Esophagus muscularis mucosa (tissue), 4 donors: Measurements from ENCODE around the gene GRB2. TPM values are rescaled to one million over a fixed set of nuclear protein-coding genes. Genes with fewer than 3 reads are reported as not detected.

Source experiments
- DNase-seq: peaks from one replicate; pipeline ENCODE4 v3.0.0-alpha.2; 2017; ENCODE audit errors: extremely low spot score
- H3K27ac ChIP-seq, 4 donors: fragments of 200-600 bp; sonication (generic); replicated peaks in 1 of 4; 1 replicate in 3 of 4; 2 replicates in 1 of 4; pipeline ENCODE4 v1.5.1; 2016 to 2019; ENCODE audit warnings: mild to moderate bottlenecking in 1 of 4
- H3K27me3 ChIP-seq, 4 donors: fragments of 200-600 bp; sonication (generic); one replicate each; pipeline versions ENCODE4 v1.5.1 to v1.6.0; 2016 to 2019
- H3K36me3 ChIP-seq, 4 donors: fragments of 200-600 bp; sonication (generic); one replicate each; pipeline ENCODE4 v1.5.1; 2016 to 2019
- H3K4me1 ChIP-seq, 4 donors: fragments of 200-600 bp; sonication (generic); one replicate each; pipeline ENCODE4 v1.5.1; 2016 to 2019
- H3K4me3 ChIP-seq, 4 donors: fragments of 200-600 bp; sonication (generic); 1 replicate in 2 of 4; 2 replicates in 2 of 4; pipeline ENCODE4 v1.5.1; 2016 to 2019; ENCODE audit warnings: mild to moderate bottlenecking in 4 of 4, moderate library complexity in 1 of 4
- H3K9me3 ChIP-seq, 4 donors: fragments of 200-600 bp; sonication (generic); 1 replicate in 3 of 4; 2 replicates in 1 of 4; pipeline ENCODE4 v1.5.1; 2016 to 2019
- EP300 ChIP-seq: sonication (generic); formaldehyde crosslinking; IDR thresholded peaks from one replicate; pipeline ENCODE4 v1.6.1; 2017; ENCODE audit warnings: antibody characterized with exemption
- POLR2A ChIP-seq: fragments of 450-650 bp; IDR thresholded peaks from one replicate; pipeline ENCODE4 v1.6.1; 2017; ENCODE audit warnings: antibody characterized with exemption, moderate library complexity, mild to moderate bottlenecking, low read depth
- POLR2AphosphoS5 ChIP-seq, 2 donors: sonication (generic); formaldehyde crosslinking; IDR thresholded peaks; one replicate each; pipeline ENCODE4 v1.6.1; 2017; ENCODE audit warnings: antibody characterized with exemption in 2 of 2
- WGBS: methylation state at CpG from one replicate; pipeline ENCODE4 v1.1.5; 2018; 5-methylcytosine and 5-hydroxymethylcytosine counted together
- intact Hi-C: fragments of 100-400 bp; cut with DNase I; formaldehyde crosslinking; loops from one replicate; pipeline ENCODE4 v1.15.1; 2023
- total RNA-seq, 4 donors: library from RNA; depleted of rRNA; stranded (reverse); fragments of >200 nt; gene quantifications; one replicate each; pipeline versions ENCODE4 v1.1.0 to v1.2.1, GENCODE V29; 2016
- TF ChIP-seq, protein P1 (sequence below), 3 experiments: fragments of 200-600 bp in 2 of 3; fragments of 450-650 bp in 1 of 3; sonication (generic) in 2 of 3; IDR thresholded peaks; one replicate each; pipeline ENCODE4 v1.5.1; 2017 to 2019; ENCODE audit warnings: antibody characterized with exemption in 3 of 3, mild to moderate bottlenecking in 2 of 3, moderate library complexity in 1 of 3

The GRB2 gene
- total RNA-seq, 4 donors from 2014 or later: 84.3 to 140 (median 113) TPM

DNA sequence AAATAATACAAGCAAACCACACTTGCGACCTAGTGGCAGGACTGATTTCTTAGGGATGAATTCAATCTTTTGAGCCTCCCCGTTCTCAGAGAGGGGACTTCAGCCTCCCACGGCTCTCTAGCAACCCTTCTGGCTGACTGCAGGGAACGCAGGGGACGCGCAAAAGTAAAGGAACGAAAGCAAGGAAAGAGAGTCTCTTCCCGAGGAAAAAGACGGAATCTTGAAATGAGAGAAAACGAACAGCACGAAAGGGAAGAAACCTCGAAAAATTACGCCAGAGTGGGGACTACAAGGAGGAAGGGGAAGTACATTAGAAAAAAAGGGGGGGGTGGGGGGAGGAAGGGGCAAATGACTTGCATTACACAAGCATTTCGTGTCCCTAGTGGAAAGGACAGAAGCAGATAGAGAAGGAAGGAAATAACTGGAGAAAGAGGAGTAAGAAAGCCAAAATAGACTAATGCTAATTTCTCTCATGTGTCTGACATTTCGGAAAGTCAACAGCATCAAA lies 1.2 kb downstream of the GRB2 start:
- under 1% methylated on average over 15 of the region's 15 CpGs for WGBS
- Histone ChIP-seq H3K4me3 (peak overlapping the region; percentile 99 to 100 (median 100)), H3K4me1 (peaks cover 23 to 60% (median 49%) of the 10 kb centered on the region in 4 donors), H3K9me3 (no peaks in the 10 kb centered on the region), H3K27ac (peak overlapping the region; percentile 93 to 98 (median 97)), H3K36me3 (no peaks in the 10 kb centered on the region), H3K27me3 (no peaks in the 10 kb centered on the region)
- no peak for DNase-seq
- intact Hi-C loops: loop anchor here (2.0 kb wide), 1 partner anchor 81 kb away; no protein-coding TSS in a partner anchor
- no peak for TF ChIP-seq EP300
- TF ChIP-seq, protein P1, sequence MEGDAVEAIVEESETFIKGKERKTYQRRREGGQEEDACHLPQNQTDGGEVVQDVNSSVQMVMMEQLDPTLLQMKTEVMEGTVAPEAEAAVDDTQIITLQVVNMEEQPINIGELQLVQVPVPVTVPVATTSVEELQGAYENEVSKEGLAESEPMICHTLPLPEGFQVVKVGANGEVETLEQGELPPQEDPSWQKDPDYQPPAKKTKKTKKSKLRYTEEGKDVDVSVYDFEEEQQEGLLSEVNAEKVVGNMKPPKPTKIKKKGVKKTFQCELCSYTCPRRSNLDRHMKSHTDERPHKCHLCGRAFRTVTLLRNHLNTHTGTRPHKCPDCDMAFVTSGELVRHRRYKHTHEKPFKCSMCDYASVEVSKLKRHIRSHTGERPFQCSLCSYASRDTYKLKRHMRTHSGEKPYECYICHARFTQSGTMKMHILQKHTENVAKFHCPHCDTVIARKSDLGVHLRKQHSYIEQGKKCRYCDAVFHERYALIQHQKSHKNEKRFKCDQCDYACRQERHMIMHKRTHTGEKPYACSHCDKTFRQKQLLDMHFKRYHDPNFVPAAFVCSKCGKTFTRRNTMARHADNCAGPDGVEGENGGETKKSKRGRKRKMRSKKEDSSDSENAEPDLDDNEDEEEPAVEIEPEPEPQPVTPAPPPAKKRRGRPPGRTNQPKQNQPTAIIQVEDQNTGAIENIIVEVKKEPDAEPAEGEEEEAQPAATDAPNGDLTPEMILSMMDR (IDR thresholded peaks at IDR 0.05): peak; percentile 64 to 82 (median 79)
- TF ChIP-seq POLR2A: no peak

DNA sequence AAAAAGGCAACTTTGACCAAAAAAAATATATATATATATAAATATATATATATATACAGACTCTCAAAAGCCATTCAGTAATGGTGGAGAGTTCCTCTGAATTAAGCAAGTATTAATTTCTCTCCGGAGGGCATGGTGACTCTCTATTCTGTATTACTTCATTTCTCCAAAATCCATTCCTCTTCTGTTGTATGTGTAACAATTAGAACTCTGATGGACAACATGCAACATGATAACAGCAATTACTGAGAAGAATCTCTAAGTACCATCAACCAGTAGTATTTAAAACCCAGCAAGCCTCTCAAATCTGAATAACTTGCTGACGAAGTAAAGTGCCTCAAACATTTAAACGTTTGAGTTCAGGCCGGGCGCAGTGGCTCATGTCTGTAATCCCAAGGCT lies 2.3 kb downstream of the GRB2 start:
- DNase-seq: no peak
- H3K4me3 ChIP-seq: peak overlapping the region in 2 of 4 donors; percentile 100
- H3K9me3 ChIP-seq: no peaks in the 10 kb centered on the region
- peak overlapping the region in 1 of 4 donors; percentile 98 for H3K27ac ChIP-seq
- TF ChIP-seq POLR2A: no peak
- TF ChIP-seq, protein P1 (IDR thresholded peaks at IDR 0.05): no peak
- no peak for TF ChIP-seq EP300
- TF ChIP-seq POLR2AphosphoS5 (IDR thresholded peaks at IDR 0.05): no peak
- H3K4me1 ChIP-seq: peaks cover 23 to 68% (median 51%) of the 10 kb centered on the region in 4 donors
- H3K36me3 ChIP-seq: no peaks in the 10 kb centered on the region
- H3K27me3 ChIP-seq: no peaks in the 10 kb centered on the region
- 81% methylated on average over 5 of the region's 5 CpGs for WGBS
- intact Hi-C loops: no loop called here

DNA sequence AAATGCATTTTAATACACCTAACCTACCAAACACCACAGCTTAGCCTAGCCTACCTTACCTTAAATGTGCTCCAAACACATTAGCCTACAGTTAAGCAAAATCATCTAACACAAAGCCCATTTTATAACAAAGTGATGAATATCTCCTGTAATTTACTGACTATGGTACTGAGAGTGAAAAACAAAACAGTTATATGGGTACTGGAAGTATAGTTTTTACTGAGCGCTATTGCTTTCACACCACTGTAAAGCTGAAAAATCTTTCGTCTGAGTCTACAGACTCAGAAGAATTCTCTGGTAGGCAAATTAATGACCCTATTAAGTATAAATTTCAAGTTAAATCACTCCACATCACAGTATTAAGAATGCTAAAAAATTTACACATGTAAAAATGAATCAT lies 3.5 kb downstream of the GRB2 start:
- no peak overlapping the region for H3K4me3 ChIP-seq
- intact Hi-C loops: no loop called here
- no peak overlapping the region for H3K27ac ChIP-seq
- peaks cover 23 to 71% (median 51%) of the 10 kb centered on the region in 4 donors for H3K4me1 ChIP-seq
- no peak for DNase-seq
- no peaks in the 10 kb centered on the region for H3K36me3 ChIP-seq
- WGBS: 77% methylated on average over 2 of the region's 2 CpGs
- no peaks in the 10 kb centered on the region for H3K27me3 ChIP-seq
- no peaks in the 10 kb centered on the region for H3K9me3 ChIP-seq
- TF ChIP-seq, protein P1 (IDR thresholded peaks at IDR 0.05): no peak
- TF ChIP-seq POLR2AphosphoS5 (IDR thresholded peaks at IDR 0.05) (no peak), POLR2A (no peak), EP300 (no peak)

DNA sequence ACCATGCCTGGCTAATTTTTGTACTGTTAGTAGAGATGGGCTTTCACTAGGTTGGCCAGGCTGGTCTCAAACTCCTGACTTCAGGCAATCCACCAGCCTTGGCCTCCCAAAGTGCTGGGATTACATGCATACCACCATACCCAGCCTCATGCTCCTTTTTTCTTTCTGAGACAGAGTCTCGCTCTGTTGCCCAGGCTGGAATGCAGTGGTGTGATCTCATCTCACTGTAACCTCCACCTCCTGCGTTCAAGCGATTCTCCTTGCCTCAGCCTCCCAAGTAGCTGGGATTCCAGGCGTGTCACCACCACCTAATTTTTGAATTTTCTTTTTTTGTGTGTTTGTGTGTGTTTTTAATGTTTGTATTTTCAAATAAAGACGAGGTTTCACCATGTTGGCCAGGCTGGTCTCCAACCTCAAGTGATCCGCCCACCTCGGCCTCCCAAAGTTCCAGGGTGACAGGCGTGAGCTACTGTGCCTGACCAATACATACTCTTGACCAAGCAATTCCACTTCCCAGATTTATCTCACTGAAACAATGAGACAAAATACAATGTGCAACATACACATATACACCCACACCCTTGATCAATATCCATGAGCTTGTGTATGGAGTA lies 5.0 kb downstream of the GRB2 start:
- no peak overlapping the region for H3K27ac ChIP-seq
- no peaks in the 10 kb centered on the region for H3K36me3 ChIP-seq
- no peaks in the 10 kb centered on the region for H3K27me3 ChIP-seq
- DNase-seq: no peak
- intact Hi-C loops: no loop called here
- WGBS: 92% methylated on average over 8 of the region's 8 CpGs
- H3K4me3 ChIP-seq: no peak overlapping the region
- H3K4me1 ChIP-seq: peaks cover 21 to 72% (median 52%) of the 10 kb centered on the region in 4 donors
- no peaks in the 10 kb centered on the region for H3K9me3 ChIP-seq
- TF ChIP-seq, protein P1 (IDR thresholded peaks at IDR 0.05): no peak
- TF ChIP-seq POLR2A: no peak
- no peak for TF ChIP-seq POLR2AphosphoS5 (IDR thresholded peaks at IDR 0.05)
- no peak for TF ChIP-seq EP300
